KMS-11 (cell line): ENCODE measurements around the gene CDK2AP2.

Experiments
- H2AFZ ChIP-seq: fragments of 200-600 bp; sonication (generic); 2 replicates; pipeline ENCODE4 v1.6.1; 2016; ENCODE audit warnings: antibody characterized with exemption, mixed run types, low read depth
- H3K27ac ChIP-seq: fragments of 200-600 bp; sonication (generic); 2 replicates; pipeline ENCODE4 v1.6.1; 2016; ENCODE audit warnings: mild to moderate bottlenecking, mixed run types
- H3K27me3 ChIP-seq: fragments of 200-600 bp; sonication (generic); 2 replicates; pipeline ENCODE4 v1.6.1; 2017; ENCODE audit warnings: mild to moderate bottlenecking, low read depth, mixed run types, moderate library complexity; ENCODE audit not compliant: insufficient read depth
- H3K36me3 ChIP-seq: fragments of 200-600 bp; sonication (generic); 2 replicates; pipeline ENCODE4 v1.6.1; 2017; ENCODE audit warnings: mild to moderate bottlenecking, mixed run types; ENCODE audit not compliant: insufficient read depth
- H3K4me1 ChIP-seq: fragments of 200-600 bp; sonication (generic); 2 replicates; pipeline ENCODE4 v1.6.1; 2016; ENCODE audit warnings: mild to moderate bottlenecking, low read depth, mixed run types; ENCODE audit not compliant: poor library complexity, severe bottlenecking
- H3K4me2 ChIP-seq: fragments of 200-600 bp; sonication (generic); 2 replicates; pipeline ENCODE4 v1.7.0; 2016; ENCODE audit warnings: mild to moderate bottlenecking, mixed run types
- H3K4me3 ChIP-seq: fragments of 200-600 bp; sonication (generic); IDR thresholded peaks from 2 replicates; pipeline ENCODE4 v1.6.1; 2017; ENCODE audit warnings: low read depth, low read length, mixed read lengths; ENCODE audit not compliant: insufficient read depth
- H3K79me2 ChIP-seq: fragments of 200-600 bp; sonication (generic); 2 replicates; pipeline ENCODE4 v1.6.1; 2016; ENCODE audit warnings: low read depth, mixed run types; ENCODE audit not compliant: insufficient read depth
- H3K9ac ChIP-seq: fragments of 200-600 bp; sonication (generic); 2 replicates; pipeline ENCODE4 v1.6.1; 2016; ENCODE audit warnings: mild to moderate bottlenecking, mixed run types
- H4K20me1 ChIP-seq: fragments of 200-600 bp; sonication (generic); 2 replicates; pipeline ENCODE4 v1.6.1; 2016; ENCODE audit warnings: mild to moderate bottlenecking, mixed run types; ENCODE audit not compliant: insufficient read depth
- TF ChIP-seq, protein P1 (sequence below): fragments of 200-600 bp; sonication (generic); conservative IDR thresholded peaks from 2 replicates; pipeline ENCODE4 v1.6.1; 2017; ENCODE audit warnings: low read depth, mild to moderate bottlenecking, antibody characterized with exemption, low read length, moderate library complexity, mixed read lengths

The CDK2AP2 gene

DNA sequence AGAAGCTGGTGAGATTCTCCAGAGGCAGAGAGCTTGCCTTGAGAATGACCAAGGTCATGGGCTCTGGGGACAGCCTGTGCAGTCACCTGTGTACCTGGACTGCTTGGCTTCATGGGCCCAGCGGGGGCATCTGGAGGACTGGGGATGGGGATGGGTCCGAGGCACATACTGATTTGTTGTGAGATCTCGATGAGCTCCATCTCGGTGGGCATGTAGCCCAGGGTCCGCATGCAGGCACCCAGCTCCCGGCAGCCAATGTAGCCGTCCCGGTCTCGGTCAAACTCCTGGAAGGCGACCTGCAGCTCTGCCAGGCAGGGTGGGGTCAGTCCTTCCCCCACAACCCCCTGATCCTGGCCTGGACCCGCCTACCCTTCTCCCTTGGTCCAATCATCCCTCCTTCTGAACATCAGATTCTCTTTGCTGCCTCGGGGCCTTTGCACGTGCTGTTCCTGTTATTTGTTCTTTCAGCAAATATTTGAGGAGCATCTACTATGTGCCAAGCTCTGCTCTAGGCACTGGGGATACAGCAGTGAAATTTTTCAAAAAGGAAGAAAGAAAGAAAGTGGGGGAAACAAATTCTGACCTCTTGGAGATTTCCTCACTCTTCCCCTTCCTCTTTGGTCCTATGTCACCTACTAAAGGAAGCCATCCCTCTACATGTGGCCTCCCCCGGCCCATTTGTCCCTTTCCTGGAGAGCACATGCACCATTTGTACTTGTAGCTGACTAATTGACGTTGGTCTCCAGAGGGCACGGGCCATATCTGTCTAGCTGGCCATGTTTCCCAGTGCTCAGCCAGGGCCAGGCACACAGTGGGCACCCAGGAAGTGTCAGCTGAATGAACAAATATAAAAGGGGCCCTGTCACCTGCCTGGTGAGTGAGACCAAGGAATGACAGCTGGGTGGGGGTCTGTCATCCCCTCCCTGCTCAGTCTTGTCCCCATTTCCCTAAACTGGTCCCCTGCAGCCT lies 13.2 kb upstream of the CDK2AP2 start:
- Histone ChIP-seq H3K79me2 (no peaks in the 10 kb centered on the region), H3K4me1 (no peaks in the 10 kb centered on the region), H3K27ac (no peak overlapping the region), H4K20me1 (no peaks in the 10 kb centered on the region), H2AFZ (no peak overlapping the region), H3K4me3 (no peak overlapping the region), H3K27me3 (peaks cover 21% of the 10 kb centered on the region; the same call in 1 of the 2 replicates), H3K9ac (no peak overlapping the region), H3K4me2 (no peak overlapping the region), H3K36me3 (no peaks in the 10 kb centered on the region)
- TF ChIP-seq, protein P1, sequence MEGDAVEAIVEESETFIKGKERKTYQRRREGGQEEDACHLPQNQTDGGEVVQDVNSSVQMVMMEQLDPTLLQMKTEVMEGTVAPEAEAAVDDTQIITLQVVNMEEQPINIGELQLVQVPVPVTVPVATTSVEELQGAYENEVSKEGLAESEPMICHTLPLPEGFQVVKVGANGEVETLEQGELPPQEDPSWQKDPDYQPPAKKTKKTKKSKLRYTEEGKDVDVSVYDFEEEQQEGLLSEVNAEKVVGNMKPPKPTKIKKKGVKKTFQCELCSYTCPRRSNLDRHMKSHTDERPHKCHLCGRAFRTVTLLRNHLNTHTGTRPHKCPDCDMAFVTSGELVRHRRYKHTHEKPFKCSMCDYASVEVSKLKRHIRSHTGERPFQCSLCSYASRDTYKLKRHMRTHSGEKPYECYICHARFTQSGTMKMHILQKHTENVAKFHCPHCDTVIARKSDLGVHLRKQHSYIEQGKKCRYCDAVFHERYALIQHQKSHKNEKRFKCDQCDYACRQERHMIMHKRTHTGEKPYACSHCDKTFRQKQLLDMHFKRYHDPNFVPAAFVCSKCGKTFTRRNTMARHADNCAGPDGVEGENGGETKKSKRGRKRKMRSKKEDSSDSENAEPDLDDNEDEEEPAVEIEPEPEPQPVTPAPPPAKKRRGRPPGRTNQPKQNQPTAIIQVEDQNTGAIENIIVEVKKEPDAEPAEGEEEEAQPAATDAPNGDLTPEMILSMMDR, result no peak

DNA sequence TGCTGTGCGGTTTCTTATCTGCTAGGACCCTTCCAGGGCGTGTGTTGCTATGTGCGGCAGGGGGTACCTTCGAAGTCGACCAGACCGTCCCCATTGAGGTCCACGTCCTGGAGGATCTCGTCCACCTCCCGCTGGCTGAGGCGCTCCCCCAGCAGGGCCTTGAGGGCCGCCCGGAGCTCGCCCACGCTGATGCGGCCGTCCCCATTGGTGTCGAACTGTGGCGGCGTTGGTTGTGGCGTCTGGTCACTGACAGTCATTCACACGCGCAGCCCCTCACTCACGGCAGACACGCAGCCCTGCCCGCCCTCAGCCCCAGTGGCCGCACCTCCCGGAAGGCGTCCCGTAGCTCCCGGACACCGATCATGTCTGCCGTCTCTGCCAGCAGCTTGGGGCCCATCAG lies 11.8 kb upstream of the CDK2AP2 start:
- peaks cover 30% of the 10 kb centered on the region; the same call in 1 of the 2 replicates for H3K27me3 ChIP-seq
- H3K36me3 ChIP-seq, result no peaks in the 10 kb centered on the region
- H3K27ac ChIP-seq, result no peak overlapping the region
- no peaks in the 10 kb centered on the region for H4K20me1 ChIP-seq
- H3K9ac ChIP-seq, result no peak overlapping the region
- H2AFZ ChIP-seq, result no peak overlapping the region
- TF ChIP-seq, protein P1, result no peak
- no peak overlapping the region for H3K4me2 ChIP-seq
- H3K4me3 ChIP-seq, result no peak overlapping the region
- H3K79me2 ChIP-seq, result no peaks in the 10 kb centered on the region
- H3K4me1 ChIP-seq, result no peaks in the 10 kb centered on the region

DNA sequence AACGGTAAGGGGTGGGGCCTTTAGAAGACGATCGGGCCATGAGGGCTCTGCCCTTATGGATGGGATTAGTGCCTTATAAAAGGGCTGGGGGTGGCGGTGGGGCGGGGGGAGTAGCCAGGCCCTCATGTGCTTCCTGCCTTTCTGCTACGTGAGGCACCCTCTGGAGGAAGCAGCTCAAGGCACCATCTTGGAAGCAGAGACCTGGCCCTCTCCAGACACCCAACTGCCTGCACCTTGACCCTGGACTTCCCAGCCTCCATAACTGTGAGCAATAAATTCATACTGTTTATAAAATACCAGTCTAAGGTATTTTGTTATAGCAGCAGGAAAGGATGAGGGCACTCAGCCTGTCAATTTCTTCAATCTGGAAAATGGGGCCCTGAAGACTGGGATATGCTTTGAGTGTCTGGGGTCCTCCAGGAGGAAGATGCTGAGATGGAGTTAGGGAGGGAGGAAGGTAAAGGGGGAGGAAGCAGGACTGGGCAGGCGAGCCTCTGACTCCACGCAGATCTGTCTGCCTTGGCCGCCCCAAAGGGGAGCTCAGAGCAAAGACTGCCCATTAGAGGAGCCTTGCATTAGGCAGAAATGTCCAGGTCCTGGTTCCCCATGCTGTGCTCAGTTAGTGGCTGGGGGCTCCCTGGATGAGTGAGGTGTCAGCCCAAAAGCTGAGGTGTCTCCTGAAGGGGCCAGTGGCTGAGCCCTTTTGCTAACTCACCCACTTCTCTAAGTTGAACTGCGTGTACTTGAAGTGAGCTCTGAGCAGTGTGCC lies 10.0 kb upstream of the CDK2AP2 start:
- H3K79me2 ChIP-seq, result no peaks in the 10 kb centered on the region
- no peak overlapping the region for H2AFZ ChIP-seq
- no peak overlapping the region for H3K4me3 ChIP-seq
- no peak overlapping the region for H3K4me2 ChIP-seq
- peaks cover 41% of the 10 kb centered on the region; the same call in 1 of the 2 replicates for H3K27me3 ChIP-seq
- TF ChIP-seq, protein P1, result no peak
- no peaks in the 10 kb centered on the region for H3K4me1 ChIP-seq
- no peaks in the 10 kb centered on the region for H3K36me3 ChIP-seq
- H3K27ac ChIP-seq, result no peak overlapping the region
- no peak overlapping the region for H3K9ac ChIP-seq
- H4K20me1 ChIP-seq, result no peaks in the 10 kb centered on the region

DNA sequence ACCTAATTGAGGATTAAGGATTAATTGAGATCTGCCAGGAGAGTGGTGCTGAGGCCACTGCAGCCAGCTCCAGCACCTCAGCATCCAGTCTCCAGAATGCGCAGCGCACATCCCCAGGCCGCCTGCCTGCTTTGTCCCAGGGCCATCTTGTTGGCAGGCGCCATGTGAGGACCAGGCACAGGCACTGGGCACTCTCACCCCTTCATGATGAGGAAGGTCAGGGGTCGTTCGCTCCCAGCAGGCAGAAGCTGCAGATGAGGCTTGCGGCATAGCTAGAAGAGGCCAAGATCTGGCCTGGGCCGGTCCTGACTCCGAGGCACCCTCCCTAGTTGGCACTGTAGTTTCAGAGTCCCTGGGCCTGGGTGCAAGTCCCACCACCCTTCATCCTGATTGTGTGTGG lies 8.8 kb upstream of the CDK2AP2 start:
- Histone ChIP-seq H3K79me2 (no peaks in the 10 kb centered on the region), H3K36me3 (no peaks in the 10 kb centered on the region), H3K9ac (no peak overlapping the region), H3K4me2 (no peak overlapping the region), H3K27me3 (peaks cover 49% of the 10 kb centered on the region; the same call in 1 of the 2 replicates), H3K27ac (no peak overlapping the region), H3K4me3 (no peak overlapping the region), H4K20me1 (no peaks in the 10 kb centered on the region), H2AFZ (no peak overlapping the region), H3K4me1 (no peaks in the 10 kb centered on the region)
- TF ChIP-seq, protein P1, result no peak
